Left ventricle myocardium inferior (tissue), 1 donor: ENCODE measurements around the gene MRPS24. TPM values are rescaled to one million over a fixed set of nuclear protein-coding genes. Genes with fewer than 3 reads are reported as not detected.
"Not testable (repeated sequence)": the region's sequence is repeated elsewhere in the genome, so short reads cannot be mapped to it uniquely, and the experiment has no call there.

Experiments used
- DNase-seq: peaks from one replicate; pipeline ENCODE4 v3.0.0-alpha.2; 2020
- H3K27ac ChIP-seq: fragments of 200-600 bp; replicated peaks from 2 replicates; pipeline ENCODE4 v1.8.0; 2021
- H3K27me3 ChIP-seq: fragments of 200-600 bp; 2 replicates; pipeline ENCODE4 v1.8.0; 2021; ENCODE audit warnings: low read depth
- H3K36me3 ChIP-seq: fragments of 200-600 bp; 2 replicates; pipeline ENCODE4 v1.8.0; 2021
- H3K4me1 ChIP-seq: fragments of 200-600 bp; 2 replicates; pipeline ENCODE4 v1.8.0; 2021
- H3K4me3 ChIP-seq: fragments of 200-600 bp; 2 replicates; pipeline ENCODE4 v1.8.0; 2021; ENCODE audit warnings: mild to moderate bottlenecking, moderate library complexity
- H3K9me3 ChIP-seq: fragments of 200-600 bp; replicated peaks from 2 replicates; pipeline ENCODE4 v1.8.0; 2021
- intact Hi-C: fragments of 100-400 bp; cut with micrococcal nuclease; formaldehyde crosslinking; loops from one replicate; pipeline ENCODE4 v1.11.0; 2022
- total RNA-seq: library from RNA; stranded (reverse); fragmentation: NEBNext Ultra II Directional; extraction: Animal tissue kit (Norgen Biotek cat#: 25700); gene quantifications from one replicate; pipeline ENCODE4 v1.2.1, GENCODE V29; 2021
- TF ChIP-seq, protein P1 (sequence below): fragments of 200-600 bp; IDR thresholded peaks from 2 replicates; pipeline ENCODE4 v1.8.0; 2021; ENCODE audit warnings: antibody characterized with exemption, mild to moderate bottlenecking, borderline replicate concordance
- donor health status: DM: no; HTN: yes; CAD: no; lungs with severe emphysema.

MRPS24 gene
- total RNA-seq, 1 donor from 2014 or later, result 167 TPM

DNA sequence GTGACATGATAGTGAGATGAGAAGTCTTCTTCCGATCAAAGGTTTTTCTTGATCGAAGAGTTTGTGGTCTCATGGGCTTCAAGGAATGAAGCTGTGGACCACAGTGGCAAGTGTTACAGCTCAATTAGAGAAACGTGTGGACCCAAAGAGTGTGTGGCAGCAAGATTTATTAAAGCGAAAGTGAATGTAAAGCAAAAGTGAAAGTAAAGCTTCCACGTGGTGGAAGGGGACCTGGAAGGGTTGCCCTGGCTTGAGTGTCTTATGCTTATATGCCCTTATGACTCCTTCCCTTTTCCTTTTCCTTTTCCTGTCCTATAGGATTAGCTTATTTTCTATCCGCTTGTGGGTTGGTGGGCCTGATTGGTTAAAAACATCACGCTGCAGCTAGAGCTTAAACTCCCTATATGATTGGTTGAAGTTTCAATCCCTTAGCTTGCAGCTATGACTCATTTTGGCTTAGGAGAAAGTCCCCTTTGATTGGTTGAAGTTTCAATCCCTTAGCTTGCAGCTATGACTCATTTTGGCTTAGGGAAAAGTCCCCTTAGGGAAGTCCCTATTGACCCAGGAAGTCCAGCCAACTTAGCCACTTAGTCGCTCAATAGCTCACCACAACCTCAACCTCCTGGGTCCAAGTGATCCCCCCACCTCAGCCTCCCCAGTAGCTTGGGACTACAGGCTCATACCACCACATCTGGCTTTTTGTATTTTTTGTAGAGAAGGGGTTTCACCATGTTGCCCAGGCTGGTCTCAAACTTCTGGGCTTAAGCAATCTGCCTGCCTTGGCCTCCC lies 34.7 kb downstream of the MRPS24 start:
- H3K4me1 ChIP-seq, result peaks cover 9% of the 10 kb centered on the region
- peaks cover 17% of the 10 kb centered on the region for H3K27me3 ChIP-seq
- TF ChIP-seq, protein P1, sequence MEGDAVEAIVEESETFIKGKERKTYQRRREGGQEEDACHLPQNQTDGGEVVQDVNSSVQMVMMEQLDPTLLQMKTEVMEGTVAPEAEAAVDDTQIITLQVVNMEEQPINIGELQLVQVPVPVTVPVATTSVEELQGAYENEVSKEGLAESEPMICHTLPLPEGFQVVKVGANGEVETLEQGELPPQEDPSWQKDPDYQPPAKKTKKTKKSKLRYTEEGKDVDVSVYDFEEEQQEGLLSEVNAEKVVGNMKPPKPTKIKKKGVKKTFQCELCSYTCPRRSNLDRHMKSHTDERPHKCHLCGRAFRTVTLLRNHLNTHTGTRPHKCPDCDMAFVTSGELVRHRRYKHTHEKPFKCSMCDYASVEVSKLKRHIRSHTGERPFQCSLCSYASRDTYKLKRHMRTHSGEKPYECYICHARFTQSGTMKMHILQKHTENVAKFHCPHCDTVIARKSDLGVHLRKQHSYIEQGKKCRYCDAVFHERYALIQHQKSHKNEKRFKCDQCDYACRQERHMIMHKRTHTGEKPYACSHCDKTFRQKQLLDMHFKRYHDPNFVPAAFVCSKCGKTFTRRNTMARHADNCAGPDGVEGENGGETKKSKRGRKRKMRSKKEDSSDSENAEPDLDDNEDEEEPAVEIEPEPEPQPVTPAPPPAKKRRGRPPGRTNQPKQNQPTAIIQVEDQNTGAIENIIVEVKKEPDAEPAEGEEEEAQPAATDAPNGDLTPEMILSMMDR, result no peak
- H3K36me3 ChIP-seq, result no peaks in the 10 kb centered on the region
- H3K27ac ChIP-seq, result no peak overlapping the region
- intact Hi-C loops, result loop anchor here (10.0 kb wide), 1 partner anchor 110 kb away; the partner anchor contains the start of gene COA1
- no peak for DNase-seq
- peak overlapping the region; percentile 38 for H3K4me3 ChIP-seq
- H3K9me3 ChIP-seq, result peaks cover 5% of the 10 kb centered on the region

DNA sequence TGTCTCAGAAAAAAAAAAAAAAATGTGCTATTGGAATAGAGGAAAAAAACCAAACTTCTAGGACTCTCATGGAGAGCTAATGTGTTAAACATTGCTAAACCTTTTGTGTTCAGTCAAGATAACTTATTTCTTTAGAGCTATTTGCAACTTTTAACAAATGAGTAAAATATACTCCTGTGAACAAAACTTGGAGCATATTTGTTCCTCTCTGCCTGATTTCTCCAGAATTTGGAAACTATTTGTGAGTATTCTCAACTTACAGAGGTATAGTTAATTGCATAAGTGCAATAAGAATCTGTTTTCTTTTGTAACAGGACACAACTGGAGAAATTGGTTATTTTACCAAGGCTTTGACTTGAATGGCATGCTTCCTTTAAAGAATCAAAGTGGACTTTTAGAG lies 38.4 kb downstream of the MRPS24 start:
- not testable (repeated sequence) for H3K9me3 ChIP-seq, H3K4me3 ChIP-seq, H3K36me3 ChIP-seq, DNase-seq, H3K4me1 ChIP-seq, H3K27ac ChIP-seq
- peaks cover 51% of the 10 kb centered on the region for H3K27me3 ChIP-seq
- intact Hi-C loops, result loop anchor here (10.0 kb wide), 1 partner anchor 106 kb away; the partner anchor contains the start of gene COA1

DNA sequence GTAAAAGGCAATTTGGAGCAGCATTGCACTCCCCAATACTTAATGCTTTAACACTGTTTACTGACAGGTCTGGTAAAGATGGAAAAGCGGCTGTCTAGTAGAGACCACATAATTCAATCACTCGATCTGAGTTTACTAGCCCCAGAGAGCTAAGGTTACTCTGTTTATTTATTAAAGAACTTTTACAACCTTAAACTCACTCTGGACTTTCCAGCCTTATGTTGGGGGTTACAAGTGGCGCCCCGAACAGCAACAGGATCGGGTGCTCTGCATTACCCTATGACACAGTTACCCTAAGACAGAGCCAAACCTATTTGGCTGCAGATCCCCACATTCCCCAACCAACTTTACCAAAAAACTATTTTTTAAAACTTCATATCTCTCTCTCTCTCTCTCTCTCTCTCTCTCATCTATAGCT lies 43.9 kb downstream of the MRPS24 start:
- H3K27me3 ChIP-seq, result peaks cover 41% of the 10 kb centered on the region
- H3K4me1 ChIP-seq, result no peaks in the 10 kb centered on the region
- intact Hi-C loops, result no loop called here
- TF ChIP-seq, protein P1, result no peak
- no peak overlapping the region for H3K27ac ChIP-seq
- no peaks in the 10 kb centered on the region for H3K36me3 ChIP-seq
- H3K4me3 ChIP-seq, result no peak overlapping the region
- H3K9me3 ChIP-seq, result no peaks in the 10 kb centered on the region
- no peak for DNase-seq

DNA sequence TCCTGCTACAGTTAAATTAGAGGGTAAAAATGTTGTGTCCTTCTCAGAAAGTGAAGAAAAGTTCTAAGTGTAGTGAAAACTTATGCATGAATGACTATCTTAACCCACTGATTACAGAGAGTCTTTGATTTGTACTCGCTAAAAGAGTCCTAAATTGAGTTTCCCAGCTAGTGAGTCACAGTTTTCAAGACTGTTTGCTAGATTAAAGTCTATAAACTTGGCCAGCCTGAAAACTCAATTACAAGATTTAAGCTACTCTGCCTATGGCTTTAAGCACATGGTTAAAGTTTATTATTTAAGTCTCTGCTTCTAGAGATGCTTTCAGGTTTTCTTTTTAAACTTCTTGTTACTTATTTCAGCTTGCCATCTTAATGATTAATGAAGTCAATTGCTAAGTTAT lies 44.4 kb downstream of the MRPS24 start:
- intact Hi-C loops, result no loop called here
- TF ChIP-seq, protein P1, result no peak
- Histone ChIP-seq H3K36me3 (no peaks in the 10 kb centered on the region), H3K27me3 (peaks cover 39% of the 10 kb centered on the region), H3K27ac (no peak overlapping the region), H3K9me3 (no peaks in the 10 kb centered on the region), H3K4me1 (no peaks in the 10 kb centered on the region), H3K4me3 (no peak overlapping the region)
- no peak for DNase-seq

DNA sequence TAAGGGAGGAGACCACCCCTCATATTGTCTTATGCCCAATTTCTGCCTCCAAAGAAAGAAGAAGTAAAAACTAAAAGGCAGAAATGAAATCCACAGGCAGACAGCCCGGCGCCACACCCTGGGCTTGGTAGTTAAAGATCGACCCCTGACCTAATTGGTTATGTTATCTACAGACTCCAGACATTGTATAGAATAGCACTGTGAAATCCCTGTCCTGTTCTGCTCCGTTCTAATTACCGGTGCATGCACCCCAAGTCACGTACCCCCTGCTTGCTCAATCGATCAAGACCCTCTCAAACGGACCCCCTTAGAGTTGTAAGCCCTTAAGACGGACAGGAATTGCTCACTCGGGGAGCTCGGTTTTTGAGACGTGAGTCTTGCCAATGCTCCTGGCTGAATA lies 44.8 kb downstream of the MRPS24 start:
- H3K4me1 ChIP-seq, DNase-seq, H3K36me3 ChIP-seq, H3K9me3 ChIP-seq, H3K4me3 ChIP-seq, intact Hi-C loops, H3K27ac ChIP-seq: not testable (repeated sequence)
- H3K27me3 ChIP-seq, result peaks cover 36% of the 10 kb centered on the region

DNA sequence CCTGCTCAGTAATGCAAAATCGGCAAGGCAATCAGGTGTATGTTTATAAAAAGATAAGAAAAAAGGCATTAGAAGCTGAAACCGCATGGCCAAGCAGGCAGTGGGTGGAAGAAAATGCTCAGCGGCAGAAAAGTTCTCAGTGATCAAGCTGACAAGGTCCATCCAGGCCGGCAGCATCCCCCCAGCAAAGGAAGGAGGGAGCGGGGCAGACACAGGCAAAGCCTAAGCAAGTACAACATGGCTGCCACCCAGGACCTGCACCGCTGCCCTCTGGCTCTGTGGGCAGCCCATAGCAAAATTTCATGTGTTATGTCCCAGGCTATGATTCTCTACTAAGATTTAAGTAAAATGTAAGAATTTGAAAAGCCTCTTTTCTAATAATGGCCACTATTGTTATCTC lies 45.4 kb downstream of the MRPS24 start:
- no peaks in the 10 kb centered on the region for H3K36me3 ChIP-seq
- H3K4me1 ChIP-seq, result no peaks in the 10 kb centered on the region
- intact Hi-C loops, result no loop called here
- H3K9me3 ChIP-seq, result no peaks in the 10 kb centered on the region
- no peak overlapping the region for H3K4me3 ChIP-seq
- H3K27me3 ChIP-seq, result peaks cover 30% of the 10 kb centered on the region
- TF ChIP-seq, protein P1, result no peak
- DNase-seq, result no peak
- H3K27ac ChIP-seq, result no peak overlapping the region

DNA sequence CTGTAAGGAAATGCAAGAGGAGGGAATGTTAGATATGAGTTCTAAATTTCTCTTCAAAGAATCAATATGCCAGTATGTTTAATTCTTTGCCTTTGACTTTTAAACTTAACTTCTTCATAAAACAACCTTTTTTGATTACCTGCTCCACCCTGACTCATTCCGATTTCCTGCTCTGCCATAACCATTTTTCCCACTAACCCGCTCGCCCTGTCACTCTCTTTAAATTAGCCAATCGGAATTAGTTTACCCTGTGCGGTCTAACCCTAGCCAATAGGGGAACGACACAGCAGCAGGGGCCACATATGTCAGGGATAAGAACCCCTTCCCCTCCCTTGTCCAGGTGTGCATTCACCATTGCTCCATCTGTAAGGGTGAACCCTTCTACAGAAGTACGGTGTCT lies 45.9 kb downstream of the MRPS24 start:
- H3K9me3 ChIP-seq, H3K36me3 ChIP-seq, H3K27ac ChIP-seq, H3K4me1 ChIP-seq, DNase-seq, intact Hi-C loops, H3K4me3 ChIP-seq: not testable (repeated sequence)
- peaks cover 25% of the 10 kb centered on the region for H3K27me3 ChIP-seq
